Measurements from ENCODE around the gene PROCR.

The PROCR gene

DNA sequence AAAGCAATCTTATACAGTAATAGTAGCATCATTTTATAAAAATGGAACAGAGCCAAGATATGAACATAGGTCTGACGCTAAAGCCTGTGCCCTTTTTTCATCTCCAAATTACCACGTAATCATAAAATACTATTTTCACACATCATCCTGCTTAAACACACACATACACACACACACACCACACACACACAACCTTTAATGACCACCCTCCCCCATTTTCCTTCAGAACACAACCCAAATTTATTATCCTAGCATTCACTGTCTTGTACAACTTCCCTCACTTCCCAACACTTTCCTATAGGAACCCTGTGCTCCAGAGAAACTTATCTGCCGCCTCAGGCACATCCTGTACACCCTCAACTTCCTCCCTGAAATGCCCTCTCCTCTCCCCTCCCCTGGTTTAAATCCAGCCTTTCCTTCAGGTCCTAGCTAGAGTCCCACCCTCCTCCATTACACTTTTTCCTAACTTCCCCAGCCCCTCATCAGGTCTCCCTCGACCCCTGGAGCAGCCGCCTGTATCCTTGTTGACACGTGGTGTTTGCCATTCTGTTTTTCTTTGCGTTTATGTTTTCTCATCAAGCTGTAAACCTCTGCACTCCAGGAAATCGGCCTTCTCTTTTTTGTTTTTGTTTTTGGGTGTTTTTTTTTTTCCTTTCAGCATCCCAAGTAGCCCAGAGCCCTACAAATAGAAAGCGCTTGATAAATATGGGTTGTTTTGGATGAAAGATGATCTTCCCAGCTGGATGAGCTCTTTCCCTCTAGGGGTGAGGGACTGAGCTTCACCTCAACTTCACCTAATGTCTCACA is 53.6 kb downstream of the PROCR start:
- no peak overlapping the region for H3K9ac ChIP-seq
- H3K4me3 ChIP-seq: no peak overlapping the region
- H3K27me3 ChIP-seq: peaks cover 64% of the 10 kb centered on the region
- H3K4me1 ChIP-seq: no peaks in the 10 kb centered on the region
- H4K20me1 ChIP-seq: peaks cover 60% of the 10 kb centered on the region
- no peak overlapping the region for H3K4me2 ChIP-seq
- TF ChIP-seq Cebpa-rat (IDR thresholded peaks at IDR 0.05): no peak
- H3K9me3 ChIP-seq: peaks cover 6% of the 10 kb centered on the region; the same call in 1 of the 2 replicates
- H3K27ac ChIP-seq: no peak overlapping the region
- H3K36me3 ChIP-seq: no peaks in the 10 kb centered on the region

- H3K4me2 ChIP-seq: peak within 1 kb of the TSS; percentile 43
- peaks cover 6% of the 10 kb centered on the region; the same call in 1 of the 2 replicates for H3K9me3 ChIP-seq
- no peaks in the 10 kb centered on the region for H3K4me1 ChIP-seq
- no peaks in the 10 kb centered on the region for H3K36me3 ChIP-seq
- no peak within 1 kb of the TSS for H3K9ac ChIP-seq
- H4K20me1 ChIP-seq: peaks cover 67% of the 10 kb centered on the region
- H3K27me3 ChIP-seq: peaks cover 64% of the 10 kb centered on the region
- TF ChIP-seq Cebpa-rat (IDR thresholded peaks at IDR 0.05): no peak
- peak within 1 kb of the TSS; percentile 53 for H3K4me3 ChIP-seq
- H3K27ac ChIP-seq: no peak within 1 kb of the TSS
Observed at GRCh38 chr20:35226126-35226883, 54.4 kb downstream of the PROCR start, which contains the start of gene MMP24. Gene MMP24, plus strand, starts transcription at chr20:35226690. Its CDS starts 49 bp downstream, at chr20:35226739.

Data from BLaER1 (cell line).